Measurements from ENCODE around the gene SKOR1.

DNA sequence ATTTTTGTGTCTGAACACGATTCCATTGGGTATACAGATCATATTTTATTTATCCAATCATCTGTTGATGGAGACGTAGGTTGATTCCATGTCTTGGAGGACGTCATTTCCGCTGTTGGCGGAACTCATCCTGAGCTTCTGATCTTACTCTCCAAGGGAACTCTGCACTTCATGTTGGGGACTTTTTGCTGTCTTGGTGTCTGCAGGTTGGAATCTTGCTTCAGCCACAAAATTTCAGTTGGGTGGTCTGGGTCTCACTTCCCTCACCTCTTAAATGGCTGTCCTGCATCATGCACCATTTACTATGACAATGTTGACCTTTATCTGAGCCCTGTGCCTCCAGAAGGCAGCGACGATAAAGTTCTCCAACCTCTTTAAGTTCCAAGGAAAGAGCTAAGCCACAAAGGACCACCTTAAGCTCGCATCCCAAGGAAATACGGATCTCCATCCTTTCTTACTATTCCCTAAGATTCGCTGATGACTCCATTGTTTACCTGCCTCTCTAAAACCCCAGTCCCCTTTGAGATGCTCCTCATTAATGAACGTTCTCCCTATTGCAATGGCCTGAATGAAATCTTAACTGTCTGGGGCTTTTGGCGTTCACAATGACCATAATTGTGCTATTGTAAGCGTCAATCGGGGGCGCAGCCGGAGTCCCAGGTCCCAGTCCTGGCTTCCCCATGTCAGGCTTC lies 37.6 kb downstream of the SKOR1 start:
- TF ChIP-seq CTCF (IDR thresholded peaks at IDR 0.05; ENCODE audit: low read length): no peak
- TF ChIP-seq EZH2 (IDR thresholded peaks at IDR 0.05; ENCODE audit: borderline replicate concordance, low read length): no peak

Measured in OCI-LY1 (cell line).